ENCODE measurements around the gene CHST11.
A peak's percentile ranks its signal among the peaks of the same experiment; 100 is the strongest.

Gene CHST11

GRCh38 chr12:104456417-104456949 lies at the start of gene CHST11:
Gene CHST11, plus strand, starts transcription at chr12:104456948.
- no peak for DNase-seq

DNA sequence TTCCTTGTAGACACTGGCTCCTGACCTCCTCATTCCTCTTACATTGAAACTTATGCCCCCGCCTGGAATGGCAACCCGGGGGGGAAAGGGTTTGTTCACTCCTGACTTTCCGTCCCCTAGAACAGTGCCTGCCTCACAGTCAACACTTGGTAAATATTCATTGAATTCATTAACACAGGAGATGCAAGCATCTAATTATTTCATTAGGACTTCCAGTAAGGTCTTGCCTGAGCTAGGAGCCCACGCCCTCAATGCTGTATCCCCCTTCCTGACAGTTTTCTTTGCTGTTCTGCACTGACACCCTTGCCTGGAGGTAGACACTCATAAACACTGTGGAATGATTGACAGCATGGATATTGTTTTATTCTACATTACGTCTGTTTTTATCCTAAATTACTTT lies 49.3 kb upstream of the CHST11 start:
- DNase-seq: no peak

- DNase-seq: no peak
Observed at GRCh38 chr12:104407922-104408321, 48.8 kb upstream of the CHST11 start.

DNA sequence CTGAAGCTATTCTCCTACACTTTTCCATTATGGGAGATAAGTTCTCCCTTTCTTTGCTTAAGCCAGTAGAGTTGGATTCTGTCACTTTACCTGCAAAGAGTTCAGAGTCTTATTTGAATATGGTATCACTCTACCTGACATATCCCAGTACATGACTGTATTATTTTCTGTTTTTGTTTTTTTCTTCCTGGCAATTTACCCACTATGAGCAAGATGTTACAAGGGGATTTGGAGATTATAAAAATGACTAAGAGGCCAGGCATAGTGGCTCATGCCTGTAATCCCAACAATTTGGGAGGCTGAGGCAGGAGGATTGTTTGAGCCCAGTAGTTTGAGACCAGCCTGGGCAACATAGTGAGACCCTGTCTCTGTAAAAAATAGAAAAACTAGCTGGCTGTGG lies 46.4 kb upstream of the CHST11 start:
- DNase-seq: no peak

DNA sequence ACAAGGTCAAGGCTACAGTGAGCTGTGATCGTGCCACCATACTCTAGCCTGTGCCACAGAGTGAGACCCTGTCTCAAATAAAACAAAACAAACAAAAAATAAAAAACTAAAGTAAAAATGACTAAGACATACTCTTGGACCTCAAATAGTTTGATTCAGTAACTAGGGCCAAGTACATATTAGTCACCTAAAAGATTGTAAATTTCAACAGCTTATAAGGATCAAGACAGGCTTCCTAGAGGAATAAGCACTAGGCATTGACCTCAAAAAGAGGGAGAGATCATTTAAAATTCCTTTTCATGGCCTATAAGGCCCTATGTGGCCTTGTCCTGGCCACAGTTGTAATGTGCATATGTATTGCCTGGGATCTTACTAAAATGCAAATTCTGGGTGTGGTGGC lies 46.0 kb upstream of the CHST11 start:
- DNase-seq: no peak

- DNase-seq: peak; percentile 42
Observed at GRCh38 chr12:104411826-104412641, 44.7 kb upstream of the CHST11 start.

- no peak for DNase-seq
Observed at GRCh38 chr12:104412681-104413080, 44.1 kb upstream of the CHST11 start.

- no peak for DNase-seq
Observed at GRCh38 chr12:104413330-104413729, 43.4 kb upstream of the CHST11 start.

GRCh38 chr12:104414581-104415341 lies 42.0 kb upstream of the CHST11 start:
- no peak for DNase-seq

DNA sequence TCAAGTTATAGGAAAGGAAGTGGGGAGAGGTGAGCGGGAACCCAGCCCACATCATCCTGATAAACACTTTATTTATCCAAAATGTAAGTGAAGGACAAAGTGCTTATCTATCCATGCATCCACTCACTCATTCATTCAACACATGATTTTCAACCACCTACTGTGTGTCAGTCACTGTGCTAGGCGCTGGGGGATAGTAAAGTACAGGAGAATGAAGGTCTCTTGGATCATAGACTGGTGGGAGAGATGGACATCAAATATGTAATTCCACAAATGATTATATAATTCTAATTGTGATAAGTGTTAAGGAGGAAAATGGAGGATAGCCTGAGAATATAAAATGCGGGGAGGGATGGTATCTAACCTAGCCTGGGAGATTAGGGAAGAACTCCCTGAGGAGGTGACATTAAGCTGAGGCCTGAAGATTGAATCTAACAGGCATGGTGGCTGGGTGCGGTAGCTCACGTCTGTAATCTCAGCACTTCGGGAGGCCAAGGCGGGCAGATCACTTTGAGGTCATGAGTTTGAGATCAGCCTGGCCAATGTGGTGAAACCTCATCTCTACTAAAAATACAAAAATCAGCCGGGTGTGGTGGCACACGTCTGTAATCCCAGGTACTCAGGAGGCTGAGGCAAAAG lies 41.3 kb upstream of the CHST11 start:
- DNase-seq: no peak

GRCh38 chr12:104416136-104416535 lies 40.6 kb upstream of the CHST11 start:
- no peak for DNase-seq

- DNase-seq: no peak
Observed at GRCh38 chr12:104416585-104416984, 40.2 kb upstream of the CHST11 start.

DNA sequence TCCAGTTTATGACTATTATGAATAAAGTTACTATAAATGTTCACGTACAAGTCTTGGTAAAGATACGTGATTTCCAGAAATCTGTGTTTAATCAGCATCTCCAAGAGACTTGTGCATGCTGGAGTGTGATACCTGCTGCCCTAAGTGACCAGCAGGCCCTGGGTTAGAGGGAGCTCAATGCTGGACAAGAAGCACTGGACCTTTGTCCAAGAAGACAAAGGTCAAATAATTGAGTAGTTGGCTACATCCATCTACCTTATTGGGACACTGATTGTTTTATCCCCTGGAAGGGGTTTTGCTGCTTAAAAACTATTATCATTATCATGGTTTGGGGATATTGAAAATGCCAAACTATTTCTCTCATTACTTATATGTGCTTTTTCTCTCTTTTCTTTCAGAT lies 37.0 kb upstream of the CHST11 start:
- no peak for DNase-seq

GRCh38 chr12:104420868-104421267 lies 35.9 kb upstream of the CHST11 start:
- no peak for DNase-seq

DNA sequence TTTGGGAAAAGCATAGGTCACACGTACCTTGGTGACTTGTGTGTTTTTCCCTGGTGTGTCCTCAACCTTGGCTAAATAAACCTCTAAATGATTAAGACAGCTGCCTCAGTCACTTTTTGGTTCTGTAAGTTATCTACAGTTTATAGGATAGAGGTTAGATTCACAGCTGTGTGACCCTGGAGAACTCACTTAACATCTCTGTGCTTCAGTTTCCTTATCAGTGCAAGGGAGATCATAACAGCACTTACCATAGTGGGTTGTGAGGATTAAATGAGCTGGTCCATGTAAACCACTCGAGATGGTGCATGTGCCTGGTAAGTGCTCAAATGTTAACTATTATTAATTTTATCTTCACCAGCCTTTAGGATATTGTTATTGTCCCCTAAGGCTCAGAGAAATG lies 35.4 kb upstream of the CHST11 start:
- DNase-seq: no peak

DNA sequence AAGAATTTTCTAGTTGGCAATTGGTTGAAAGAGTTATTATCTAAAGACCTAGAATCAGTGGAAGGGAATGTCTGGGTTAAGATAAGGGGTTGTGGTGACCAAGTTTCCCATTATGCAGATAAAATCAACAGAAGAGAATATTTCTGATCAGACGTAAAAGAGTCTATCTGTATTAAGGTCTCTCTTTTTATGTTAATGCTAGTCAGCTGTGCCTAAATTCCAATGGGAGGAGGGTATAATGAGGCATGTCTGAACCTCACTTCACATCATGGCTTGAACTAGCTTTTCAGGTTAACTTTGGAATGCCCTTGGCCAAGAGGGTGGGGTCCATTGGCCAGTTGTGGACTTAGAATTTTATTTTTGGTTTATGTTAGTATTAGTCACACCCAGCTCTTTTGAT lies 34.3 kb upstream of the CHST11 start:
- DNase-seq: no peak

- DNase-seq: no peak
Observed at GRCh38 chr12:104423273-104423672, 33.5 kb upstream of the CHST11 start.

DNA sequence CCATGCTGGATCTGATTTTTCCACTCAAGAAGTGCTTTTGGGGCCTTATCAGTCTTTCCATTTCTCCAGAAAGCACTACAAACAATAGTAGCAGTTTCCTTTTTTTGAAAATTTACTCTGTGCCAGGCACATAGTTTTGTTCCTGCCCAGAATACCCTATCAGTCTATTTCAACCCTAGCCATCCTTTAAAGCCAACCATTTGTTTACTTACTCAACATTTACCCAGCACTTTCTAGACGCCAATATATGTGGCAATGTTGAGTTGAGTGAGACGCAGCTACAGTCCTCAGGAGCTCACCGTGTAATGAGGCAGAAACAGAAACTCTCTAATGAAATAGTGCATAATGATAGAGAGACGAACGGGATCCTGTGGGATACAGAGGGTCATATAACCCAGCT lies 32.9 kb upstream of the CHST11 start:
- no peak for DNase-seq

DNA sequence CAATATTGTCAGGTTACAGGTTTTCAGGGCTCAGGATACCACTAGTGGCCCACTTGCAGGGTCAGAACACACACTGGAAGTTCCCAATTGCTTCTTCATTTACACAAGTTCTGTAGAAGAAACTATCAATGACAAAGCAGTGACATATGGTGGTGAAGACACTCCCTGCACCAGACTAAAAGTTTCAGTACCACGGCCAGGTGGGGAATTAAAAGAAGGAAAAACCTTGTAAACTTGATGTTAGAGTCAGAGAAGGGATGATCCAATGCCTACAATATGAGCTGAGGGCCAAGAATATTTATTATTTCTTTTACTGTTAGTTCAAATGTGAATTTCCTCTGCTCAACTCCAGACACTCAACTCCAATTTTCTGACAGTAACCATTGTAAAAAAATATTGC lies 31.8 kb upstream of the CHST11 start:
- no peak for DNase-seq

DNA sequence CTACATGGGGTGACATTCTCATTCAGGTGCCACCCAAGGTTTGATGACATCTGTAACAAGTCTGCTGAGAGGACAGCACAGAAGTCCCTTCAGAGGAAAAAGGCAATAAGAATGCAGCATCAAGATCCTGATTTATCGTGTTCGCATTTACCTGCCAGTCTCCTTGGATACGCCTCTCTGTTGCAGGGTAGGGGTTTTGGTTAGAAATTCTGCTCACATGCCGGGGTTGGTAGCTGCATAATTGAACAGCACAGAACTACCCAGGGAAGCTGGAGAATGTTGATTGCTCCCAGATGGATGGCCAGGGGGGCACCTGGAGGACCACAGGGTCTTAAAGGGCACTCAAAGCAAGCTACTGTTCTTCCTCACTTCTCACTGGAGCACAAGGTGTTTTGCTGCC lies 31.1 kb upstream of the CHST11 start:
- DNase-seq: no peak

DNA sequence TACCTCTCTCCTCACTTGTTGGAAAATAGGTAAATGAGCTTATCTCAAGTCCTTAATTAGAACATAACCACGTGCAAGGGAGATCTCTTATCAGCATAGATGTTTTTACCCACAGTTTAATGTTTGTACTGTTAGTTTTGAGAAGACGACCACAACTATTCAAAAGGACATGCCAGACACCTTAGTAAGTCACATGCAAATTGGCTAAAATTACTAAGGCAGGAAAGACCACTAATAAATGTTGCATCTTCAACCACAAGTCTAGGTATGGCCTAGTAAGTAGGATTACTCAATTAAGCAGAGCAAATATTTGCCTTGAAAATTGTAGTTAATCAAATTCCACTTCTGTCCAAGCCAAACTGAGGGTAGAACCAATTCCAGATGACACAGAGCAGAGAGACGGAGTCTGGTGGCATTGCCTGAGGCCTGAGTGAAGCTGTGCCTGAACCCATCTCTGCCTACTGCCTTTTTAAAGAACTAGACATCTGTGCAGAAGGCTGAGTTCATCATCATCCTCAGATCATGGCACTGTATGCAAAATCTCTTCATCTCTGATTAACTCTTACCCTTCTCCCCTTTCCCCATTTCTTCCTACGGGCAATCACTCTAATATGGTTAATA lies 29.7 kb upstream of the CHST11 start:
- no peak for DNase-seq

GRCh38 chr12:104427547-104427938 lies 29.2 kb upstream of the CHST11 start:
- no peak for DNase-seq

DNA sequence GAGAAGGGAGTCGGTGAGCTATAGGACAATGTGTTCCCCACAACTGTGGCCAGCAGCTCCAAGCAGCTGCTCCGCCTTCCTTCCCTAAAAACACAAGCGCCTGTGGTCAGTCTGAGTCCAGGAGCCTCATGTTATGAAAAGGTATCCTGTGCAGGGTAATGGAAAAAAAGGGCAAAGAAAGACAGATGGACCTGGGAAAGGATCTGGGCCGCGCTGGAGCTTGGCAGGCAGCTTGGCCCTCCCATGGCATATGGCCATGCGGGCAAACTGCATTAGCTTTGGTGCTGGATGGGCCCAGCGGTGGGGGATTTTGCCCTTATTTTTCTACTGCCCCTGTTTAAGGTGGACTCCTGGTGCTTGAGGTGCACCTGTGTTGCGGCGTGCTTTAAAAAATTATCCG lies 23.7 kb upstream of the CHST11 start:
- DNase-seq: no peak
